ENCODE measurements around the gene GNAI3. TPM values are rescaled to one million over a fixed set of nuclear protein-coding genes. Genes with fewer than 3 reads are reported as not detected.

The GNAI3 gene
- total and polyA plus RNA-seq, 2 of the 13 experiments (the other 11 are each of a cell fraction or from before 2014, with no cell fraction given) = 4.3 to 9.0 TPM

DNA sequence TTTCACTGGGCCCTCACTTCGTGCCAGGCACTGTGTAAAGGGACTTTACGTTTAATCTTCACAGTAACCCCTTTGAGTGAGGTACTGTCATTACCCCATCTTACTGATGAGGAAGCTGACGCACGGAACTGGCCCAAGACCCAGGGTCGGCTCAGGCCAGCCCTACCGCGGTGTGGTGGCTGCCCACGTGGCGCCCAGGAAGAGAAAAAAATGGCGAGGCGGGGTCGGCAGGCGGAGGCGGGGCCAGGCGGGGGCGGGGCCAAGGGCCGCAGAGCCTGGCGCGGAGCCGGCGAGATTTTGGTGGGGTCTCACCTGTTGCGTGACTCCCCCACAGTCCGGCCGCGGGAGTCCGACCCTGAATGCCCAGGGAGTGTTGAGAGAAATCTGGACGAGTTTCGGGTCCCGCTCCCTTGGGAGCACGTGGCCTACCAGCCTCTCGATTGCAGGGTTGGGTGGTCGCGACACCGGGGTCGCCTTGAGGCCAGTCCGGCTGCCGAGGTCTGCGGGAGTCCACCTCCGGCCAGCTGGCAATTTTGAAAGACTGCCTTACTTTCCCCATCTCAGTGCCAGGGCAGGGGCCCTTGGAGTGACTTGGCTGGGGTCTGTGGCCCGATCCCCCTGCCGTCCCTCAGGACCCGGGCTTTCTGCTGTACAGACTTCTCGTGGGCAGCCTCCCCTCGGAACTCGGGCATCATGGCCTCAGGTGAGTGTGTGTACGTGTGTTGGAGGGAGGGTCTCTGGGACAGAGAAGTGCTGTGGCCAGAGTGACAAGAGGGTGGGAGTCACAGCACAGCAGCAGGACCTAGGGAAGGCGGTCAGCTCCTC is 71.4 kb downstream of the GNAI3 start, which contains the start of the genes AMPD2 and GNAT2 (continued):
- no peak for TF ChIP-seq MEIS2 (CRISPR knock-in tag; IDR thresholded peaks at IDR 0.05)
- no peak for TF ChIP-seq SOX13 (IDR thresholded peaks at IDR 0.05)
- no peak; a peak in 1 of 4 replicates for TF ChIP-seq SOX13 (CRISPR knock-in tag; conservative IDR thresholded peaks at IDR 0.05 in 1 of 2, IDR thresholded peaks at IDR 0.05 in 1 of 2)
- peak; percentile 79 for TF ChIP-seq ZFY (CRISPR knock-in tag; IDR thresholded peaks at IDR 0.05)
- TF ChIP-seq ZNF205 (CRISPR knock-in tag; IDR thresholded peaks at IDR 0.05) = no peak
- TF ChIP-seq NR3C1 (CRISPR knock-in tag; IDR thresholded peaks at IDR 0.05) = no peak
- TF ChIP-seq RFX5 (IDR thresholded peaks at IDR 0.05; ENCODE audit: low read depth, low read length) = no peak
- TF ChIP-seq FOXJ3 (CRISPR knock-in tag; IDR thresholded peaks at IDR 0.05; ENCODE audit: borderline replicate concordance) = peak; percentile 18; the same call in 1 of the 2 replicates
- no peak for TF ChIP-seq NFYC (CRISPR knock-in tag; IDR thresholded peaks at IDR 0.05)
- no peak for TF ChIP-seq CC2D1A (CRISPR knock-in tag; IDR thresholded peaks at IDR 0.05)
- TF ChIP-seq SPEN (CRISPR knock-in tag; IDR thresholded peaks at IDR 0.05; ENCODE audit: low read depth) = peak; percentile 70
- TF ChIP-seq ARNT2 (CRISPR knock-in tag; IDR thresholded peaks at IDR 0.05; ENCODE audit: low read depth) = peak; percentile 64; the same call in 1 of the 2 replicates
- TF ChIP-seq ZNF558 (CRISPR knock-in tag; IDR thresholded peaks at IDR 0.05; ENCODE audit: borderline replicate concordance) = peak; percentile 28; the same call in 1 of the 2 replicates
- no peak for TF ChIP-seq FOXM1 (CRISPR knock-in tag; IDR thresholded peaks at IDR 0.05)
- TF ChIP-seq, protein P1, sequence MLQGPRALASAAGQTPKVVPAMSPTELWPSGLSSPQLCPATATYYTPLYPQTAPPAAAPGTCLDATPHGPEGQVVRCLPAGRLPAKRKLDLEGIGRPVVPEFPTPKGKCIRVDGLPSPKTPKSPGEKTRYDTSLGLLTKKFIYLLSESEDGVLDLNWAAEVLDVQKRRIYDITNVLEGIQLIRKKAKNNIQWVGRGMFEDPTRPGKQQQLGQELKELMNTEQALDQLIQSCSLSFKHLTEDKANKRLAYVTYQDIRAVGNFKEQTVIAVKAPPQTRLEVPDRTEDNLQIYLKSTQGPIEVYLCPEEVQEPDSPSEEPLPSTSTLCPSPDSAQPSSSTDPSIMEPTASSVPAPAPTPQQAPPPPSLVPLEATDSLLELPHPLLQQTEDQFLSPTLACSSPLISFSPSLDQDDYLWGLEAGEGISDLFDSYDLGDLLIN (CRISPR knock-in tag; IDR thresholded peaks at IDR 0.05; ENCODE audit: borderline replicate concordance) = no peak
- TF ChIP-seq KAT2B (IDR thresholded peaks at IDR 0.05; ENCODE audit: borderline replicate concordance, low read depth, low read length) = no peak
- TF ChIP-seq ZFP36L1 (CRISPR knock-in tag; IDR thresholded peaks at IDR 0.05) = no peak
- TF ChIP-seq, protein P2, sequence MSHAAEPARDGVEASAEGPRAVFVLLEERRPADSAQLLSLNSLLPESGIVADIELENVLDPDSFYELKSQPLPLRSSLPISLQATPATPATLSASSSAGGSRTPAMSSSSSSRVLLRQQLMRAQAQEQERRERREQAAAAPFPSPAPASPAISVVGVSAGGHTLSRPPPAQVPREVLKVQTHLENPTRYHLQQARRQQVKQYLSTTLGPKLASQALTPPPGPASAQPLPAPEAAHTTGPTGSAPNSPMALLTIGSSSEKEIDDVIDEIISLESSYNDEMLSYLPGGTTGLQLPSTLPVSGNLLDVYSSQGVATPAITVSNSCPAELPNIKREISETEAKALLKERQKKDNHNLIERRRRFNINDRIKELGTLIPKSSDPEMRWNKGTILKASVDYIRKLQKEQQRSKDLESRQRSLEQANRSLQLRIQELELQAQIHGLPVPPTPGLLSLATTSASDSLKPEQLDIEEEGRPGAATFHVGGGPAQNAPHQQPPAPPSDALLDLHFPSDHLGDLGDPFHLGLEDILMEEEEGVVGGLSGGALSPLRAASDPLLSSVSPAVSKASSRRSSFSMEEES (CRISPR knock-in tag; IDR thresholded peaks at IDR 0.05) = no peak; the same call in 1 of the 2 replicates
- TF ChIP-seq MIER3 (CRISPR knock-in tag; IDR thresholded peaks at IDR 0.05; ENCODE audit: borderline replicate concordance) = no peak; the same call in 1 of the 2 replicates
- TF ChIP-seq TP53 (CRISPR knock-in tag; conservative IDR thresholded peaks at IDR 0.05) = no peak; the same call in 1 of the 2 replicates
- peak; percentile 98; the same call in 2 of the 3 replicates for TF ChIP-seq MXI1 (IDR thresholded peaks at IDR 0.05; ENCODE audit: borderline replicate concordance, low read depth, low read length)
- TF ChIP-seq NFATC3 (CRISPR knock-in tag; IDR thresholded peaks at IDR 0.05) = no peak
- TF ChIP-seq ZNF460 (CRISPR knock-in tag; IDR thresholded peaks at IDR 0.05; ENCODE audit: borderline replicate concordance) = no peak
- TF ChIP-seq RXRB (CRISPR knock-in tag; IDR thresholded peaks at IDR 0.05; ENCODE audit: borderline replicate concordance) = peak; percentile 88
- peak; percentile 81 for TF ChIP-seq ZNF501 (CRISPR knock-in tag; IDR thresholded peaks at IDR 0.05)
- no peak for TF ChIP-seq BHLHE40 (IDR thresholded peaks at IDR 0.05; ENCODE audit: low read length)
- TF ChIP-seq ZNF570 (CRISPR knock-in tag; IDR thresholded peaks at IDR 0.05; ENCODE audit: borderline replicate concordance) = no peak
- no peak for TF ChIP-seq RFXAP (CRISPR knock-in tag; IDR thresholded peaks at IDR 0.05; ENCODE audit: borderline replicate concordance)
- TF ChIP-seq SYNCRIP (IDR thresholded peaks at IDR 0.05; ENCODE audit: insufficient read depth, low read depth, low read length) = no peak
- no peak for TF ChIP-seq ZIK1 (CRISPR knock-in tag; IDR thresholded peaks at IDR 0.05; ENCODE audit: borderline replicate concordance, low read depth)
- TF ChIP-seq NFE2 (CRISPR knock-in tag; IDR thresholded peaks at IDR 0.05) = no peak
